HG03060 (cell line): ENCODE data around the gene TMEM50A.
"Not testable (repeated sequence)": the region's sequence is repeated elsewhere in the genome, so short reads cannot be mapped to it uniquely, and the experiment has no call there.

ENCODE experiments used
- ATAC-seq: cut with Tn5 transposase; IDR thresholded peaks from one replicate; pipeline ENCODE4 v1.9.1; 2021; ENCODE audit warnings: low read depth, moderate number of reproducible peaks; ENCODE audit not compliant: unreplicated experiment

The TMEM50A gene

GRCh38 chr1:25329950-25330349, 8.2 kb upstream of the TMEM50A start:
- ATAC-seq, result not testable (repeated sequence)

GRCh38 chr1:25336922-25337354, 1.2 kb upstream of the TMEM50A start:
- not testable (repeated sequence) for ATAC-seq

- peak; percentile 47 for ATAC-seq
These were observed 499 bp upstream of the TMEM50A start for GRCh38 chr1:25337483-25338187.

- no peak for ATAC-seq
These were observed 852 bp downstream of the TMEM50A start for GRCh38 chr1:25338986-25339385.

GRCh38 chr1:25341746-25342145, 3.6 kb downstream of the TMEM50A start:
- ATAC-seq, result no peak

- no peak for ATAC-seq
These were observed 4.7 kb downstream of the TMEM50A start for GRCh38 chr1:25342846-25343245.

GRCh38 chr1:25343872-25344271, 5.7 kb downstream of the TMEM50A start:
- no peak for ATAC-seq

GRCh38 chr1:25347556-25347955, 9.4 kb downstream of the TMEM50A start:
- ATAC-seq, result no peak

GRCh38 chr1:25349606-25350005, 11.5 kb downstream of the TMEM50A start:
- ATAC-seq, result no peak

GRCh38 chr1:25355841-25356395, 17.8 kb downstream of the TMEM50A start:
- ATAC-seq, result no peak

GRCh38 chr1:25356441-25356840, 18.3 kb downstream of the TMEM50A start:
- ATAC-seq, result no peak

- ATAC-seq, result no peak
These were observed 18.7 kb downstream of the TMEM50A start for GRCh38 chr1:25356848-25357247.

- ATAC-seq, result no peak
These were observed 22.8 kb downstream of the TMEM50A start for GRCh38 chr1:25360596-25361581.

GRCh38 chr1:25361901-25362300, 23.8 kb downstream of the TMEM50A start:
- no peak for ATAC-seq

GRCh38 chr1:25362634-25363559, 24.8 kb downstream of the TMEM50A start:
- ATAC-seq, result not testable (repeated sequence)

GRCh38 chr1:25369241-25369640, 31.1 kb downstream of the TMEM50A start:
- ATAC-seq, result no peak

GRCh38 chr1:25369691-25370271, 31.6 kb downstream of the TMEM50A start:
- ATAC-seq, result not testable (repeated sequence)

GRCh38 chr1:25371757-25372156, 33.6 kb downstream of the TMEM50A start:
- ATAC-seq, result not testable (repeated sequence)

GRCh38 chr1:25378367-25378766, 40.2 kb downstream of the TMEM50A start:
- ATAC-seq, result not testable (repeated sequence)

- ATAC-seq, result not testable (repeated sequence)
These were observed 44.4 kb downstream of the TMEM50A start for GRCh38 chr1:25382543-25382942.
